Hematopoietic multipotent progenitor cell treated with erythropoietin and hydrocortisone succinate and interleukin-3 and kit ligand, for 15 days (in vitro differentiated cells): ENCODE data around the gene CEP170.
"Not testable (repeated sequence)": the region's sequence is repeated elsewhere in the genome, so short reads cannot be mapped to it uniquely, and the experiment has no call there.

Source experiments
- DNase-seq: peaks from one replicate; pipeline ENCODE4 v3.0.0-alpha.2; 2015; ENCODE audit warnings: low spot score

CEP170 gene

GRCh38 chr1:243173758-243174369 is 81.2 kb downstream of the CEP170 start:
- DNase-seq: not testable (repeated sequence)

- not testable (repeated sequence) for DNase-seq
These were observed 90.2 kb downstream of the CEP170 start for GRCh38 chr1:243164911-243165310.

- DNase-seq: not testable (repeated sequence)
These were observed 104.2 kb downstream of the CEP170 start for GRCh38 chr1:243150906-243151305.

- not testable (repeated sequence) for DNase-seq
These were observed 106.0 kb downstream of the CEP170 start for GRCh38 chr1:243149120-243149519.

GRCh38 chr1:243147351-243147750 is 107.7 kb downstream of the CEP170 start:
- not testable (repeated sequence) for DNase-seq

GRCh38 chr1:243140498-243140897 is 114.6 kb downstream of the CEP170 start:
- DNase-seq: not testable (repeated sequence)

- DNase-seq: not testable (repeated sequence)
These were observed 132.1 kb downstream of the CEP170 start for GRCh38 chr1:243122876-243123409.

GRCh38 chr1:243121939-243122338 is 133.1 kb downstream of the CEP170 start:
- not testable (repeated sequence) for DNase-seq

GRCh38 chr1:243118601-243119322 is 136.3 kb downstream of the CEP170 start:
- not testable (repeated sequence) for DNase-seq

GRCh38 chr1:243116187-243116586 is 138.9 kb downstream of the CEP170 start:
- DNase-seq: not testable (repeated sequence)

GRCh38 chr1:243114769-243115168 is 140.3 kb downstream of the CEP170 start:
- DNase-seq: not testable (repeated sequence)

- DNase-seq: not testable (repeated sequence)
These were observed 140.9 kb downstream of the CEP170 start for GRCh38 chr1:243114059-243114713.

GRCh38 chr1:243107171-243107570 is 147.9 kb downstream of the CEP170 start:
- not testable (repeated sequence) for DNase-seq

GRCh38 chr1:243105652-243106332 is 149.3 kb downstream of the CEP170 start:
- not testable (repeated sequence) for DNase-seq

GRCh38 chr1:243105104-243105503 is 150.0 kb downstream of the CEP170 start:
- not testable (repeated sequence) for DNase-seq

- not testable (repeated sequence) for DNase-seq
These were observed 150.6 kb downstream of the CEP170 start for GRCh38 chr1:243104452-243104851.

- DNase-seq: not testable (repeated sequence)
These were observed 153.5 kb downstream of the CEP170 start for GRCh38 chr1:243101551-243102050.

GRCh38 chr1:243087368-243087767 is 167.7 kb downstream of the CEP170 start:
- not testable (repeated sequence) for DNase-seq
